WERI-Rb-1 (cell line): Measurements from ENCODE around the gene CEBPG.

Experiments
- DNase-seq: peaks from one replicate; pipeline ENCODE4 v3.0.0-alpha.2; 2020
- H3K27ac ChIP-seq: fragments of 250-450 bp; sonication (Bioruptor Pico); 2 replicates; pipeline ENCODE4 v1.5.1; 2020; ENCODE audit warnings: mild to moderate bottlenecking, moderate library complexity
- H3K27me3 ChIP-seq: fragments of 250-450 bp; sonication (Bioruptor Pico); 2 replicates; pipeline ENCODE4 v1.5.1; 2021; ENCODE audit warnings: mild to moderate bottlenecking, low read depth, moderate library complexity; ENCODE audit not compliant: insufficient read depth, severe bottlenecking
- H3K36me3 ChIP-seq: fragments of 250-450 bp; sonication (Bioruptor Pico); 2 replicates; pipeline ENCODE4 v1.5.1; 2020; ENCODE audit warnings: mild to moderate bottlenecking, moderate library complexity
- H3K4me3 ChIP-seq: 2 replicates; pipeline ENCODE4 v1.5.1; 2011; ENCODE audit warnings: low read depth, mild to moderate bottlenecking, control low read depth, low read length
- H3K9me3 ChIP-seq: fragments of 250-450 bp; sonication (Bioruptor Pico); 2 replicates; pipeline ENCODE4 v1.5.1; 2021; ENCODE audit warnings: mild to moderate bottlenecking, moderate library complexity; ENCODE audit not compliant: severe bottlenecking
- CTCF ChIP-seq: IDR thresholded peaks from 2 replicates; pipeline ENCODE4 v1.5.1; 2011; ENCODE audit warnings: low read depth, mild to moderate bottlenecking, control low read depth, inconsistent platforms, low read length

CEBPG gene

GRCh38 chr19:33375156-33375836 is 1.8 kb downstream of the CEBPG start:
- DNase-seq = no peak
- Histone ChIP-seq H3K4me3 (no peak overlapping the region; the same call in 1 of the 2 replicates), H3K27me3 (no peaks in the 10 kb centered on the region), H3K36me3 (peaks cover 37% of the 10 kb centered on the region), H3K27ac (no peak overlapping the region), H3K9me3 (no peaks in the 10 kb centered on the region)
- no peak for TF ChIP-seq CTCF

- Histone ChIP-seq H3K27me3 (no peaks in the 10 kb centered on the region), H3K9me3 (no peaks in the 10 kb centered on the region), H3K36me3 (peaks cover 40% of the 10 kb centered on the region), H3K27ac (no peak overlapping the region), H3K4me3 (no peak overlapping the region)
- no peak for DNase-seq
- TF ChIP-seq CTCF = no peak
These were observed 2.3 kb downstream of the CEBPG start for GRCh38 chr19:33375837-33376159.

- no peak for DNase-seq
- H3K27ac ChIP-seq = no peak overlapping the region
- no peaks in the 10 kb centered on the region for H3K9me3 ChIP-seq
- no peak for TF ChIP-seq CTCF
- H3K27me3 ChIP-seq = no peaks in the 10 kb centered on the region
- no peak overlapping the region for H3K4me3 ChIP-seq
- H3K36me3 ChIP-seq = peaks cover 45% of the 10 kb centered on the region
These were observed 2.9 kb downstream of the CEBPG start for GRCh38 chr19:33376423-33376822.

DNA sequence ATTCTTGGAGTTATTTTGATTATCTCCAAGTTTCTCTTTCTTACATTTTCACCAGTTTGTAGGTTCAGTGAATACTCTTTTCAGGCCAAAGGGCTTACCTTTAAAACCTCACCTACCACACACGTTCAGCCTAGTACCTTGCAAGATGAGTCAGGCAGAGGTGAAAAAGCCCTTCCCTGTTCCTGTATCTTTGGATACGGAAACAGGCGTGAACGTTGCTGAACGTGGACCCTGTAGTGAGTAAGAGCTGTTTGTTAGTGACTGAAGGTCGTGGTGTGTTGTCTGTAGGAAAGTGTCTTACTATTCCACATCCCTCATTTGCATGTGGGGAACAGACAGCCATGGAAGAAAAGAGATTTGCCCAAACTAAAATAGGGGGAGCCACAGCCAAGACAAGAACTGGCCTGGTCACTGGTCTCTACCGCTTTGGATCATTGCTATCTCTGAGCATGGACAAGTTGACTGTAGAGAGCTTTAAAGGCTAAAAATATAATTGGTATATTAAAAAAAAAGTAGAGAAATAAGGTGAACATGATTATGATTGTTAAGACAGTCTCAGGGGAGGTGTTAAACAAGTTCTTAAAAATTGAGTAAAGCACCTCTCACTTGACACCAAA is 3.5 kb downstream of the CEBPG start:
- Histone ChIP-seq H3K36me3 (peaks cover 45% of the 10 kb centered on the region), H3K9me3 (no peaks in the 10 kb centered on the region), H3K27ac (no peak overlapping the region), H3K27me3 (no peaks in the 10 kb centered on the region), H3K4me3 (no peak overlapping the region)
- no peak for TF ChIP-seq CTCF
- no peak for DNase-seq

- peaks cover 45% of the 10 kb centered on the region for H3K36me3 ChIP-seq
- no peak for TF ChIP-seq CTCF
- no peak for DNase-seq
- H3K27me3 ChIP-seq = no peaks in the 10 kb centered on the region
- no peak overlapping the region for H3K4me3 ChIP-seq
- H3K27ac ChIP-seq = no peak overlapping the region
- no peaks in the 10 kb centered on the region for H3K9me3 ChIP-seq
These were observed 4.3 kb downstream of the CEBPG start for GRCh38 chr19:33377586-33378475.
